ENCODE measurements around the gene SP6.

- no peak for TF ChIP-seq FOXJ3 (CRISPR knock-in tag; IDR thresholded peaks at IDR 0.05; ENCODE audit: borderline replicate concordance)
- TF ChIP-seq ELF4 (CRISPR knock-in tag; IDR thresholded peaks at IDR 0.05; ENCODE audit: low read depth): no peak
Measured at GRCh38 chr17:47882695-47883588, 32.0 kb upstream of the SP6 start.

Measured in WTC11 (cell line).